GM08714 (cell line): ENCODE measurements around the gene ZNF652.

Source experiments
- H3K4me3 ChIP-seq: fragments of 200-500 bp; sonication (Bioruptor generic); 2 replicates; pipeline ENCODE4 v1.5.1; 2014; ENCODE audit warnings: mild to moderate bottlenecking, low read length, inconsistent platforms
- ZNF274 ChIP-seq: IDR thresholded peaks from 2 replicates; pipeline ENCODE4 v1.6.1; 2012; ENCODE audit warnings: mild to moderate bottlenecking, low read depth, low read length

ZNF652 gene

DNA sequence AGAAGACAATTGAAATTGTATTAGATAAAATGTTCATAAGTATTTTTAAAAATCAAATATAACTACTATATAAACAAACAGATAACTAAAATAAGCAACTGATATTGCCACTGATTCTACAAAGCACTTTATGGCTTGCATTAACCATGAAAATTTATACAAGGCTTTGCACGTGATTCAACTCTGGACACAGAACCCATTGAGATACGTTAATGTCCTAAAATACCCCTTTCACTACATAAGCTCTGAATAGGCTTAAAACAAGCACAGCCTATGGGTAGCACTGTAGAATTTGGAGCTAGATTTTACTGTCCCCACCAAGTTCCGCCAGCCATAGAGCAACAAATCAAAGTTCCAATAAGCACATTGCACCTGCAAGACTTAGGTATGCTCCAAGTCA, 4.5 kb downstream of the ZNF652 start:
- no peak for TF ChIP-seq ZNF274
- H3K4me3 ChIP-seq = no peak overlapping the region

DNA sequence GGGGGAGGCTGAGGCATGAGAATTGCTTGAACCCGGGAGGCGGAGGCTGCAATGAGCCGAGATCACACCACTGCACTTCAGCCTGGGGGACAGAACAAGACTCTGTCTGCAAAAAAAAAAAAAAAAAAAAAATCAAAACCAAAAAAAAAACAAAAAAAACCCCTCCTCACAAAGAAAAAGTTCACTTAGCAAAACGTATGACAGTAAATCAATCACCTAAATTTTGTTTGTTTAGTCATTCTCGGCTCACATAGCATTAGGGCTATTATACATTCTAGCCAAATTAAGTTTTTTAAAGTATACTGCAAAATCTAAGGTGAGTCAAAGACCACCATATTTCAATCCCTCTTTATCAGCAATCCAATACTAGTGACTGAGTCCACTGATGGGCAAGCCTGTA, 5.7 kb downstream of the ZNF652 start:
- no peak for TF ChIP-seq ZNF274
- H3K4me3 ChIP-seq = no peak overlapping the region

DNA sequence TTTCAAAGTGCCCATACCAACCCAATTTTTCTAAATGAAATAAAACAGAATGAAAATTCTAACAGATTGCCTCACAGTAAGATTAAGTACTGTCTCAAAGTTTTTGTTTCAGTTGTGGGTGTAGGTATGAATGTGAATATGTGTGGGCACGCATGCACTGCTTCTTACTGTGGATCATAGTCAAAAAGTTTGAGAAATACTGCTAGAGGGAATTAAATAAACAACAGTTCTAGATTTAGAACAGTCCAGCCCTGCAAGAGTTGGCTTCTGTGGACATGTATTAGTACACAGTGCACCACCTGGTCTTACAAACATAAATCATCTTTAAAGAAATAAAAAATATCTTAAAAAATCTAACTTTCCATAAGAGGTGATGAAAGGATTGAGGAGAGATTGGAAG, 8.4 kb downstream of the ZNF652 start:
- no peak overlapping the region for H3K4me3 ChIP-seq
- TF ChIP-seq ZNF274 = no peak

DNA sequence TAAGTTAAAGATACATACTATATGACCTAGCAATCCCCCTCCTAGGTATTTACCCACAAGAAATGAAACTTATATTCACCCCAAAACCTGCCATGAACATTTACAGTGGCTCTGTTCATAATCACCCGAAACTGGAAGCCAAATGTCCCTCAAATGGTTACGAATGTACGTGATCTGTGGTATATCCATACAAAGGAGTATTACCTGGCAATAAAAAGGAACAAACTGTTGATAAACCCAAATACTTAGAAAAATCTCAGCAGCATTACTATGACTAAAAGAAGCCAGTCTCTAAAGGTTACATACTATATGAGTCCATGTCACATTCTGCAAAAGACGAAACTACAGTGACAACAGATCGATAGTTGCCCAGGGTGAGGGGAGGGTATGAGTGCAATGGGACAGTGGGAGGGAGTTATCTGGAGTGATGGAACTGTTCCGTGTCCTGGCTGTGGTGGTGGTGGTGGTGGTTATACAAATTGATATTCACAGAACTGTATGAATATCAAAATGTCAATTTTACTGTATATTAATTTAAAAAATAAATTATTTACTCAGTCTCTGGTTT, 9.4 kb downstream of the ZNF652 start:
- TF ChIP-seq ZNF274 = no peak
- H3K4me3 ChIP-seq = no peak overlapping the region

DNA sequence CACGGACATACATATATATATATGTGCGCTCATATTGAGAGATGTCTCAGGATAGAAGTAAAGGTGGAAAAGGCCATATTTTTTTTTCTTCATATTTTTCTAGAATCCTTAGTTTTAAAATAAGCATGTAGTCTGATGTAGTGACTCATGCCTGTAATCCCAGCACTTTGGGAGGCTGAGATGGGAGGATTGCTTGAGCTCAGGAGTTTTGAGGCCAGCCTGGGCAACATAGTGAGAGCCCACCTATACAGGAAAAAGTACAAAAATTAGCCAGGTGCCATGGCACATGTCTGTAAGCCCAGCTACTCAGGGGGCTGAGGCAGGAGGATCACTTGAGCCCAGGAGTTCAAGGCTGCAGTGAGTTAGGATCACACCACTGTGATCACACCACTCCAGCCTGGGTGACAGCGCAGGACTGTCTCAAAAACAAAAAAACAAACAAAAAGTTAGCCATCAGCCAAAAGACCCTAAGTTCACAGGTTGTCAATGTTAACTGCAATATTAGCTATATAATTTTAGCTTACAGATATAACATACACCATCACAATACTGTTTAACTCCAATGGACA, 10.4 kb downstream of the ZNF652 start:
- no peak for TF ChIP-seq ZNF274

DNA sequence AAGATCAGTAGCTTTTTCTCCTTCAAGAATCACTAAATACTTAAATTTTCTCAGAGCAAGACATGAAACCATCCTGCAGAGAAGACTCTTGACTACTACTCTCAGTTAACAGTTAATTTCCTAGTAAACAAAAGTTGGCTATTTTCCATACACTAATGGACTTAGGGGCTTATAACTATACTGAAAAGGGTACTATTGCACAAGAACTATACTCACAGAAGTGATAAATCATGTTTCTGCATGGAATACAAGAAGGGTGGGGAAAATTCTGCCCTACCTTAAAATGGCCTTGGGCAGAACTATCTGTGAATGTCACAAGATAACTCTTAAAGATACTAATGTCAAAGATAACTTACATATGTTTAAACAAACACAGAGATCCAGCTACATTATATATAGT, 12.5 kb downstream of the ZNF652 start:
- no peak overlapping the region for H3K4me3 ChIP-seq
- no peak for TF ChIP-seq ZNF274

More for the DNA sequence above, 10.4 kb downstream of the ZNF652 start:
- H3K4me3 ChIP-seq = no peak overlapping the region

DNA sequence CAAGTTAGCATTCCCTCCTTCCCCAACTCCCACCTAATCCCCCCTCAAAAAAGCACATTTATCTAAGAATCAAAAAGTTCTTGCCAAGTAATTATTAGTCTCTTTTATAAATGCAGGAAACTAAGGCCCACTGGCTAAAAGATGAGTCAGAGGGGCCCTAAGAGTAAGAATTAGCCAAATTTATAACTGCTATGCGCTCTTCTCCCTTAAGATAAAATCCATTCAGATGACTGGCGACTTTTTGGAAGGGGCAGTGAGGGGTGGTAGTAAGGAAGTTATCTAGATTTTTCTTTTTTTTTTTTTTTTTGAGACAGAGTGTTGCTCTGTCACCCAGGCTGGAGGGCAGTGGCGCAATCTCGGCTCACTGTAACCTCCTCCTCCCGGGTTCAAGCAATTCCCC, 17.1 kb downstream of the ZNF652 start:
- H3K4me3 ChIP-seq = no peak overlapping the region
- TF ChIP-seq ZNF274 = no peak

DNA sequence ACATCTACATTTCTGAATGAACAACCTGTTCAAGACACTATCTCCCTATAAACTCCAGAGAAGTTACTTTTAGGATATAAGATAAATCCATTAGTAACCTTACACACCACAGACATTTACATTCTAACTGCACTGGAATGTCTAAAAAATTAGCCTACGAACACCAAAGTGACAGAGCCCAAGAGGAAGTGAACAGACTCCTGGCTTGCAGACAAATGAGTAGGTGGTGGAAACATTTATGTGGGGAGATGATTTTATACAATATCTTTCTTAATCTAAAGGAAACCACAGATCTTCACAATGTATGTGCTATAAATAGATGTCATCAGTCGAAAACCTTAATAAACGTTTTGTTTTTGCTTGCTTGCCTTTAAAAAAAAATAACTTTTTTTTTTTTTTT, 18.8 kb downstream of the ZNF652 start:
- TF ChIP-seq ZNF274 = no peak
- no peak overlapping the region; the same call in 1 of the 2 replicates for H3K4me3 ChIP-seq

DNA sequence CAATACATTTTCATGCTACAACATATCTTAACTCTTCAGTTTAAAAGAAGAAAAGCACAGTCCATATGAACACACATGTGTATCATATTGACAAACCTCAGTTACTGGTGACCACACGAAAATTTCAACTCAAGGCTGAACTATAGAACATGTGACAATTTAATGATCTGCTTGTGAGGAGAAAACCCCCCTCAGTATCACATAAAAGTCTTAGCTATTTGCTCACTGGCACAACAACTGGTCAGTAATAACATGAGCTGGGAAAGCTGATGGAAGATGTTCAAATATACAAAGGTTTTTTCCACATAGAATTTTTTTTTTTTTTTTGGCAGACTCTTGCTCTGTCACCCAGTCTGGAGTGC, 19.5 kb downstream of the ZNF652 start:
- peak overlapping the region; percentile 10; the same call in 1 of the 2 replicates for H3K4me3 ChIP-seq
- TF ChIP-seq ZNF274 = no peak

DNA sequence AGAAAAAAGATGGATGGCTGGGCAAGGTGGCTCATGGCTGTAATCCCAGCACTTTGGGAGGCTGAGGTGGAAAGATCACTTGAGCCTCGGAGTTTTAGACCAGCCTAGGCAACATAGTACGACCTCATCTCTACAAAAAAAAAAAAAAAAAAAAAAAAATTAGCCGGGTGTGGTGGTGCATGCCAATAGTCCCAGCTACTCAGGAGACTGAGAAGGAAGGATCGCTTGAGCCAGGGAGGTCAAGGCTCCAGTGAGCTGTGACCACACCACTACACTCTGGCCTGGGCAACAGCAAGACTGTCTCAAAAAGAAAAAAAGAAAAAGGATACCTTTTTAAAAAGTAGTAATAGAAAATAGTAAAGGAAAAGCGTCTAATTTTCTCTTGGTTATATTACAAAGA, 20.7 kb downstream of the ZNF652 start:
- TF ChIP-seq ZNF274 = no peak
- H3K4me3 ChIP-seq = peak overlapping the region; percentile 60; the same call in 1 of the 2 replicates

DNA sequence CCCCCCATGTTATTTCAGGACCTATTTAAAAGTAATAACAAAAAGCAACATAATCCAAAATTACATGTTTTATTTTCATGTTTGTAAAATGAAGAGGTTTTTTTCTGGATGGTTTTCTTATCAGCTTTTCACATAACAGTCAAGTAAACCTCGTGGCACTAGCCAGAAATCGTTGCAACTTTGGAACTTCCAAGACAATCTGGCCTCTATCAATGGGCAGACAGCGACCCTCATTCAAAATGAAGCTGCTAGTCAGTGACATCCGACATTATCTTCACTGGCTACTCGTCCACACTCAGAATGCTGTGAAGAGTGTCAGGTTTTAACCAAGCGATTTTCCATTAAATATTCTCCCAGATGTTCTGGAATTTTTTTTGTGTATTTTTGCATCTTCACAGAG, 22.7 kb downstream of the ZNF652 start:
- no peak overlapping the region for H3K4me3 ChIP-seq
- TF ChIP-seq ZNF274 = no peak

DNA sequence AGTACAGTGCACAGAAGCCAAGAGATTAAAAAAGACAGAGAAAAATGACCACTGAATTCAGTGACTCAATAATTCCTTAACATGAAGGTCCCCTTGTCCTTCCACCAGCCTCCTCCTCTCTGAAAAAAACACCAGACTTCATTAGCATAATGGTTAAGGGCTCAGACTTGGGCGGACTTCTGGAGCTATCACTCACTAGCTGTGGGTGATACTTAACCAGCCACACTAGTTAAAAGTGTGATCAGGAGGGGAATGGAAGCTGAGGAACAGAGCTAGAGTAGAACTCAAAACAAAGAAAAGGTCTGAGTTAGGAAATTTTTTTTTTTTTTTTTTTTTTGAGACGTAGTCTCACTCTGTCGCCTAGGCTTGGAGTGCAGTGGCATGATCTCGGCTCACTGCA, 23.2 kb downstream of the ZNF652 start:
- no peak for TF ChIP-seq ZNF274
- H3K4me3 ChIP-seq = no peak overlapping the region

DNA sequence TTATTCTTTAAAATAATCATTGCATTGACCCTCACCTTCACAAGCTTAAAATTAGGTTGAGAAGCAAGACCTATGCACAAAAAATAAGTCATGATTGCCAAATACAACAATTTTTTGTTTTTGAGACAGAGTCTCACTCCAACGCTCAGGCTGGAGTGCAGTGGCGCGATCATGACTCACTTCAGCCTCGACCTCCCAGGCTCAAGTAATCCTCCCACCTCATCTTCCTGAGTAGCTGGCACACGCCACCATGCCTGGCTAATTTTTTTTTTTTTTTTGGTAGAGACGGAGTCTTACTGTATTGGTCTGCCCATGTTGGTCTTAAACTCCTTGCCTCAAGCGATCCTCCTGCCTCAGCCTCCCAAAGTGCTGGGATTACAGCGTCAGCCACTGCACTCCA, 24.2 kb downstream of the ZNF652 start:
- no peak overlapping the region for H3K4me3 ChIP-seq
- no peak for TF ChIP-seq ZNF274

DNA sequence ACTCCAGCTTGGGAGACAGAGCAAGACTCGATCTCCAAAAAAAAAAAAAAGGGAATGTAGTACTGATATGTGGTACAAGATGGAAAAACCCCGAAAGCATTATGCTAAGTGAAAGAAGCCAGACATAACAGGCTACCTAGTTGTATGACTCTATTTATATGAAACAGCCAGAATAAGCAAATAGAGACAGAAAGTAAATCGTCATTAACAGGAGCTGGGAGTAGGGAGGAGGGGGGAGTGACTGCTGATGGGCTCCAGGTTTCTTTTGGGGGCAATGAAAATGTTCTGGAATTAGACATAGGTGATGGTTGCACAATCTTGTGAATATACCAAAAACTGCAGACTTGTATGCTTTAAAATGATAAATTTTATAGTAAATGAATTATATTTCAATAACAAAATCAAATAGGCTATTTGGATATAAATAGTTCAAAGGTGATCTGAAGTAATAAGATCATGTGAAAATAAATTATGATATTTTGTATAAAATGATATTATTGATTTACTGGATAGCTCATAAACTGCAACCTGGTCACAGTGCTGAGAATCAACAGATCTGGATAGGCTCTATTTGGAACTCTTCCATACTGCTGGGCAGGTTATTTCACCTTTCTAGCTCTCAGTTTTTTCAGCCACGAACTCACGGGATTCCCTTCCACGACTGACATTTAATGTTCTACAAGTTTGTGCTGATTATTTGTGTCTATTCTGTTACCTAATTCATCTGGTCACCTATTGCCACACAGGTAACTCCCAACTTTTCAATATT, 27.1 kb downstream of the ZNF652 start:
- no peak for TF ChIP-seq ZNF274
- no peak overlapping the region for H3K4me3 ChIP-seq

DNA sequence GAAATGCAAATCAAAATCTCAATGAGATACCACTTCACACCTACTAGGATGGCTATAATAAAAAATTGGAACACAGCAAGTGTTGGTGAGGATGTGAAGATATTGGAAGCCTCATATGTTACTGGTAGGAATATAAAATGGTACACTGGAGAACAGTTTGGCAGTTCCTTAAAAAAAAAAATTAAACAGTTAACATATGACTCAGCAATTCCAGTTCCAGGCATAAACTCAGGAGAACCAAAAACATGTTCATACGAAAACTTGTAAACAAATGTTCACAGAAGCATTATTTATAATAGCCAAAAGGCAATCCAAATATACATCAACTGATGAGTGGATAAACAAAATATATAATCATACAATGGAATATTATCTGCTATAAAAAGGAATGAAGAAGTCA, 28.2 kb downstream of the ZNF652 start:
- H3K4me3 ChIP-seq = no peak overlapping the region
- no peak for TF ChIP-seq ZNF274
